Myocyte (in vitro differentiated cells): ENCODE results near the gene S100A8. TPM values are rescaled to one million over a fixed set of nuclear protein-coding genes. Genes with fewer than 3 reads are reported as not detected.
"Not testable (repeated sequence)": the region's sequence is repeated elsewhere in the genome, so short reads cannot be mapped to it uniquely, and the experiment has no call there.

Experiments
- DNase-seq: peaks from one replicate; pipeline ENCODE4 v3.0.0-alpha.2; 2012; ENCODE audit warnings: low read depth
- total RNA-seq: library from RNA; depleted of rRNA; stranded (reverse); fragments of >200 nt; gene quantifications from 2 replicates; pipeline ENCODE4 v1.2.3, GENCODE V29; 2014

Gene S100A8
- total RNA-seq, 1 donor from 2014 or later, result not detected

GRCh38 chr1:153417136-153417888, 26.4 kb upstream of the S100A8 start:
- DNase-seq, result no peak

- no peak for DNase-seq
These were observed 25.1 kb upstream of the S100A8 start, which contains the start of gene S100A7A for GRCh38 chr1:153415850-153416570. TSS of gene S100A7A (plus strand) at chr1:153416520. CDS start at chr1:153418083, 1,563 bp downstream.

- not testable (repeated sequence) for DNase-seq
These were observed 23.1 kb upstream of the S100A8 start for GRCh38 chr1:153413961-153414360.

GRCh38 chr1:153407274-153407673, 16.4 kb upstream of the S100A8 start:
- not testable (repeated sequence) for DNase-seq

GRCh38 chr1:153405825-153406599, 15.1 kb upstream of the S100A8 start:
- DNase-seq, result not testable (repeated sequence)

GRCh38 chr1:153404768-153405167, 13.9 kb upstream of the S100A8 start:
- DNase-seq, result no peak

- no peak for DNase-seq
These were observed 13.3 kb upstream of the S100A8 start for GRCh38 chr1:153404086-153404635.

GRCh38 chr1:153403421-153404085, 12.7 kb upstream of the S100A8 start:
- DNase-seq, result no peak

- DNase-seq, result no peak
These were observed 11.4 kb upstream of the S100A8 start for GRCh38 chr1:153402226-153402625.

- DNase-seq, result no peak
These were observed 10.6 kb upstream of the S100A8 start for GRCh38 chr1:153401461-153401860.

- DNase-seq, result no peak
These were observed 9.4 kb upstream of the S100A8 start for GRCh38 chr1:153400244-153400643.

GRCh38 chr1:153399401-153400055, 8.7 kb upstream of the S100A8 start:
- DNase-seq, result no peak

- DNase-seq, result no peak
These were observed 7.2 kb upstream of the S100A8 start for GRCh38 chr1:153397924-153398651.

- DNase-seq, result no peak
These were observed 6.4 kb upstream of the S100A8 start for GRCh38 chr1:153397051-153397923.

GRCh38 chr1:153396461-153396860, 5.6 kb upstream of the S100A8 start:
- no peak for DNase-seq

GRCh38 chr1:153395776-153396175, 4.9 kb upstream of the S100A8 start:
- DNase-seq, result no peak

- DNase-seq, result no peak
These were observed 4.3 kb upstream of the S100A8 start for GRCh38 chr1:153395136-153395685.

- DNase-seq, result no peak
These were observed 3.5 kb upstream of the S100A8 start for GRCh38 chr1:153394391-153394790.
